Suprapubic skin (tissue), 3 donors: ENCODE data around the gene SLC7A10.

Source experiments
- POLR2AphosphoS5 ChIP-seq, 3 donors: sonication (generic); formaldehyde crosslinking; IDR thresholded peaks; one replicate each; pipeline ENCODE4 v1.6.1; 2017; ENCODE audit warnings: antibody characterized with exemption in 3 of 3
- TF ChIP-seq, protein P1 (sequence below), 2 donors: fragments of 200-600 bp in 1 of 2; fragments of 450-650 bp in 1 of 2; sonication (generic) in 1 of 2; IDR thresholded peaks; one replicate each; pipeline ENCODE4 v1.5.1; 2016 to 2019; ENCODE audit warnings: antibody characterized with exemption in 2 of 2, mild to moderate bottlenecking in 1 of 2, moderate library complexity in 1 of 2

DNA sequence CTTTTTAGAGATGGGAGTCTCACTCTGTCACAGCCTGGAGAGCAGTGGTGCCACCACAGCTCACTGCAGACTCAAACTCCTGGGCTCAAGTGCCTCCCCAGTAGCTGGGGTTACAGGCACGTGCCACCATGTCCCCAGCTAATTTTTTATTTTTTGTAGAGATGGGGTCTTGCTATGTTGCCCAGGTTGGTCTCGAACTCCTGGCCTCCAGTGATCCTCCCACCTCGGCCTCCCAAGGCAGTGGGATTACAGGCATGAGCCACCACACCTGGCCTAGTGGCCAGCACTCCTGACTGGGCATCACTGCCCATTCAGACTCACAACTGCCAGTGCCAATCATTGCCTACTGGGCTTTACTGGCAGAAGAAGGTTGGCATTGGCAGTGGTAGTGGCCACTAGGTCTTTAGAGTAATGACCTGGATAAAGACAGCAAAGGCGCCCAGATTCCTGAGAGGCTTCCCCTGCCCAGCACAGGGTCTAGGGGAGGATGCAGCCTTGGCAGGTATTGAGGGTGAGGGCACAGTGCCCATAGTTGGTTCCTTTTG, 26.8 kb upstream of the SLC7A10 start:
- TF ChIP-seq, protein P1, sequence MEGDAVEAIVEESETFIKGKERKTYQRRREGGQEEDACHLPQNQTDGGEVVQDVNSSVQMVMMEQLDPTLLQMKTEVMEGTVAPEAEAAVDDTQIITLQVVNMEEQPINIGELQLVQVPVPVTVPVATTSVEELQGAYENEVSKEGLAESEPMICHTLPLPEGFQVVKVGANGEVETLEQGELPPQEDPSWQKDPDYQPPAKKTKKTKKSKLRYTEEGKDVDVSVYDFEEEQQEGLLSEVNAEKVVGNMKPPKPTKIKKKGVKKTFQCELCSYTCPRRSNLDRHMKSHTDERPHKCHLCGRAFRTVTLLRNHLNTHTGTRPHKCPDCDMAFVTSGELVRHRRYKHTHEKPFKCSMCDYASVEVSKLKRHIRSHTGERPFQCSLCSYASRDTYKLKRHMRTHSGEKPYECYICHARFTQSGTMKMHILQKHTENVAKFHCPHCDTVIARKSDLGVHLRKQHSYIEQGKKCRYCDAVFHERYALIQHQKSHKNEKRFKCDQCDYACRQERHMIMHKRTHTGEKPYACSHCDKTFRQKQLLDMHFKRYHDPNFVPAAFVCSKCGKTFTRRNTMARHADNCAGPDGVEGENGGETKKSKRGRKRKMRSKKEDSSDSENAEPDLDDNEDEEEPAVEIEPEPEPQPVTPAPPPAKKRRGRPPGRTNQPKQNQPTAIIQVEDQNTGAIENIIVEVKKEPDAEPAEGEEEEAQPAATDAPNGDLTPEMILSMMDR (IDR thresholded peaks at IDR 0.05) = no peak
- TF ChIP-seq POLR2AphosphoS5 (IDR thresholded peaks at IDR 0.05) = no peak
